ENCODE measurements around the gene HOXB7.

Gene HOXB7

GRCh38 chr17:48613862-48614694 is 3.3 kb upstream of the HOXB7 start:
- DNase-seq (ENCODE audit: low read depth) = no peak
- H3K4me3 ChIP-seq (ENCODE audit: low read depth, low read length) = no peak overlapping the region
- in situ Hi-C loops (cut with HindIII; ENCODE audit: low sequenced_read_pairs) = no loop called here
- TF ChIP-seq, protein P1, sequence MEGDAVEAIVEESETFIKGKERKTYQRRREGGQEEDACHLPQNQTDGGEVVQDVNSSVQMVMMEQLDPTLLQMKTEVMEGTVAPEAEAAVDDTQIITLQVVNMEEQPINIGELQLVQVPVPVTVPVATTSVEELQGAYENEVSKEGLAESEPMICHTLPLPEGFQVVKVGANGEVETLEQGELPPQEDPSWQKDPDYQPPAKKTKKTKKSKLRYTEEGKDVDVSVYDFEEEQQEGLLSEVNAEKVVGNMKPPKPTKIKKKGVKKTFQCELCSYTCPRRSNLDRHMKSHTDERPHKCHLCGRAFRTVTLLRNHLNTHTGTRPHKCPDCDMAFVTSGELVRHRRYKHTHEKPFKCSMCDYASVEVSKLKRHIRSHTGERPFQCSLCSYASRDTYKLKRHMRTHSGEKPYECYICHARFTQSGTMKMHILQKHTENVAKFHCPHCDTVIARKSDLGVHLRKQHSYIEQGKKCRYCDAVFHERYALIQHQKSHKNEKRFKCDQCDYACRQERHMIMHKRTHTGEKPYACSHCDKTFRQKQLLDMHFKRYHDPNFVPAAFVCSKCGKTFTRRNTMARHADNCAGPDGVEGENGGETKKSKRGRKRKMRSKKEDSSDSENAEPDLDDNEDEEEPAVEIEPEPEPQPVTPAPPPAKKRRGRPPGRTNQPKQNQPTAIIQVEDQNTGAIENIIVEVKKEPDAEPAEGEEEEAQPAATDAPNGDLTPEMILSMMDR (IDR thresholded peaks at IDR 0.05; ENCODE audit: low read depth, low read length, missing control alignments) = no peak

- DNase-seq (ENCODE audit: low read depth) = no peak
- TF ChIP-seq, protein P1 (IDR thresholded peaks at IDR 0.05; ENCODE audit: low read depth, low read length, missing control alignments) = peak; percentile 28
- in situ Hi-C loops (cut with HindIII; ENCODE audit: low sequenced_read_pairs) = no loop called here
- no peak overlapping the region for H3K4me3 ChIP-seq (ENCODE audit: low read depth, low read length)
Observed at GRCh38 chr17:48612854-48613691, 2.3 kb upstream of the HOXB7 start.

- DNase-seq (ENCODE audit: low read depth) = no peak
Observed at GRCh38 chr17:48612456-48612853, 1.6 kb upstream of the HOXB7 start.

GRCh38 chr17:48611681-48612455 is 1.1 kb upstream of the HOXB7 start:
- no peak overlapping the region for H3K4me3 ChIP-seq (ENCODE audit: low read depth, low read length)
- in situ Hi-C loops (cut with HindIII; ENCODE audit: low sequenced_read_pairs) = no loop called here
- DNase-seq (ENCODE audit: low read depth) = no peak
- TF ChIP-seq, protein P1 (IDR thresholded peaks at IDR 0.05; ENCODE audit: low read depth, low read length, missing control alignments) = no peak

More at GRCh38 chr17:48612456-48612853, 1.6 kb upstream of the HOXB7 start:
- H3K4me3 ChIP-seq (ENCODE audit: low read depth, low read length) = no peak overlapping the region
- TF ChIP-seq, protein P1 (IDR thresholded peaks at IDR 0.05; ENCODE audit: low read depth, low read length, missing control alignments) = no peak
- in situ Hi-C loops (cut with HindIII; ENCODE audit: low sequenced_read_pairs) = no loop called here

DNA sequence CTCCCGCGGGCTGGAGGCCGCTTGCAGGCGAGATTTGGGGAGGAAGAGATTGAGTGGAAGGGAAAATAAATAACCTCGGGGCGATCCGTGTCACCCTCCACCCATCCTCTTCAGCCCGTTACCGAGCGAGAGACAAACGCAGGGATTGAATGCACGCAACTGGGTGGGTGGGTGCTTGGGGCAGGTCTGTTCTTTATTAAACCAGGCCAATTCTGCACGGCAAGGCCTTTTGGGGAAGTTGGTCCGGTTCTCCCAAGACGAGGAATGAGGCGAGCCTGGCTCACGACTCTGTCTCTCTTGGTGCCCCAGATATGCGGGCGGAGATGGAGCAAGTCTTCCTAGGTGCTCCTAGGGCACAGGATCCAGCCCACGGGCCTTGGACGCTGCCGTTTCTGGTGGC is 396 bp upstream of the HOXB7 start:
- in situ Hi-C loops (cut with HindIII; ENCODE audit: low sequenced_read_pairs) = no loop called here
- TF ChIP-seq, protein P1 (IDR thresholded peaks at IDR 0.05; ENCODE audit: low read depth, low read length, missing control alignments) = no peak
- H3K4me3 ChIP-seq (ENCODE audit: low read depth, low read length) = no peak overlapping the region
- DNase-seq (ENCODE audit: low read depth) = no peak

DNA sequence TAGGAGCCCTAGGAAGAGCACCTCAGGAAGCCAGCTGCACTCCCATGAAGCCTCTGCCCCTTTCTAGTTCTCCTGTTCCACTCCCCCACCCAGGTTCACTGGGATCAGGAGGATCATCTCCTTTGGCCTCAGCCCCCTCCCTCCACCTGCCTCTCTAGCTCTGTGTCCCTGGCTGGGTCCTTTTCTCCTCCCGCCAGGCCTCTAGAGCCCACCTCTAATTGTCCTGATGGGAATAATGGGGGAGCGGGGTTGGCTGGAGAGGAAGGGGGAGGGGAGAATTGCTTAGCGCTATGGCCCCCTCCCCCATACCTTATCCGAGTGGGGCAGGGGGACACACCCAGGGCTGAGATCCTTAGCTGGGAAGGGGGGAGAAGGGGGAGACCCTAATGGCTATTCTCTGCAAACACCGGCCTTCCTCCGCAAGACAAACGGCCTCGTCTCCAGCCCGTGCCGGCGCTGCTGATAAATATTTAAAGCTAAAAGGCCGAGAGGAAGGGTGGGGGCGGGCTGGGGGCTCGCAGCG is 997 bp downstream of the HOXB7 start:
- in situ Hi-C loops (cut with HindIII; ENCODE audit: low sequenced_read_pairs) = no loop called here
- no peak for DNase-seq (ENCODE audit: low read depth)
- no peak overlapping the region for H3K4me3 ChIP-seq (ENCODE audit: low read depth, low read length)
- TF ChIP-seq, protein P1 (IDR thresholded peaks at IDR 0.05; ENCODE audit: low read depth, low read length, missing control alignments) = no peak
